ENCODE results near the gene GALNT9. TPM values are rescaled to one million over a fixed set of nuclear protein-coding genes. Genes with fewer than 3 reads are reported as not detected.

The GALNT9 gene
- total RNA-seq, 1 donor from 2014 or later = 2.1 TPM

GRCh38 chr12:132328282-132329029 lies 933 bp downstream of the GALNT9 start:
- no peak for TF ChIP-seq CTCF (IDR thresholded peaks at IDR 0.05; ENCODE audit: insufficient read depth, low read depth, low read length)
- TF ChIP-seq EZH2 (IDR thresholded peaks at IDR 0.05; ENCODE audit: insufficient read depth, low read length) = peak; percentile 23
- Histone ChIP-seq H3K27ac (ENCODE audit: low read depth, low read length) (peak overlapping the region; percentile 59), H3K4me3 (ENCODE audit: insufficient read depth, low read depth, low read length) (no peak overlapping the region), H3K27me3 (ENCODE audit: insufficient read depth, low read length) (peaks cover 17% of the 10 kb centered on the region), H3K36me3 (ENCODE audit: insufficient read depth, low read length) (no peaks in the 10 kb centered on the region), H2AFZ (ENCODE audit: low read depth, low read length) (no peak overlapping the region), H4K20me1 (ENCODE audit: insufficient read depth, low read length) (no peaks in the 10 kb centered on the region), H3K4me2 (ENCODE audit: low read length) (peak overlapping the region; percentile 78), H3K9me3 (ENCODE audit: insufficient read depth, low read depth, low read length) (no peaks in the 10 kb centered on the region), H3K4me1 (ENCODE audit: insufficient read depth, low read length) (peaks cover 16% of the 10 kb centered on the region), H3K79me2 (ENCODE audit: insufficient read depth, low read length) (no peaks in the 10 kb centered on the region), H3K9ac (ENCODE audit: low read length) (no peak overlapping the region)
- H3K4me1 Mint-ChIP-seq (ENCODE audit: low read depth, unreplicated experiment) = peaks cover 20% of the 10 kb centered on the region
- DNase-seq (ENCODE audit: low read depth) (no peak), FAIRE-seq (no peak)
- H3K27me3 Mint-ChIP-seq (ENCODE audit: low read depth, unreplicated experiment) = peaks cover 38% of the 10 kb centered on the region
- no peak overlapping the region for H3K27ac Mint-ChIP-seq (ENCODE audit: unreplicated experiment)
- no peaks in the 10 kb centered on the region for H3K36me3 Mint-ChIP-seq (ENCODE audit: low read depth, unreplicated experiment)
- H3K4me3 Mint-ChIP-seq (ENCODE audit: unreplicated experiment) = peak overlapping the region; percentile 69
- H3K9me3 Mint-ChIP-seq (ENCODE audit: unreplicated experiment) = no peaks in the 10 kb centered on the region

- peaks cover 38% of the 10 kb centered on the region for H3K27me3 Mint-ChIP-seq (ENCODE audit: low read depth, unreplicated experiment)
- Histone ChIP-seq H3K9ac (ENCODE audit: low read length) (peak overlapping the region; percentile 45), H4K20me1 (ENCODE audit: insufficient read depth, low read length) (no peaks in the 10 kb centered on the region), H3K4me1 (ENCODE audit: insufficient read depth, low read length) (peaks cover 16% of the 10 kb centered on the region), H3K9me3 (ENCODE audit: insufficient read depth, low read depth, low read length) (no peaks in the 10 kb centered on the region), H3K4me2 (ENCODE audit: low read length) (peak overlapping the region; percentile 78), H3K79me2 (ENCODE audit: insufficient read depth, low read length) (no peaks in the 10 kb centered on the region), H3K4me3 (ENCODE audit: insufficient read depth, low read depth, low read length) (peak overlapping the region; percentile 16), H2AFZ (ENCODE audit: low read depth, low read length) (peak overlapping the region; percentile 41), H3K36me3 (ENCODE audit: insufficient read depth, low read length) (no peaks in the 10 kb centered on the region), H3K27ac (ENCODE audit: low read depth, low read length) (peak overlapping the region; percentile 59), H3K27me3 (ENCODE audit: insufficient read depth, low read length) (peaks cover 17% of the 10 kb centered on the region)
- FAIRE-seq (no peak), DNase-seq (ENCODE audit: low read depth) (peak; percentile 87)
- H3K4me1 Mint-ChIP-seq (ENCODE audit: low read depth, unreplicated experiment) = peaks cover 20% of the 10 kb centered on the region
- no peaks in the 10 kb centered on the region for H3K9me3 Mint-ChIP-seq (ENCODE audit: unreplicated experiment)
- TF ChIP-seq CTCF (IDR thresholded peaks at IDR 0.05; ENCODE audit: insufficient read depth, low read depth, low read length) (no peak), EZH2 (IDR thresholded peaks at IDR 0.05; ENCODE audit: insufficient read depth, low read length) (no peak)
- peak overlapping the region; percentile 80 for H3K27ac Mint-ChIP-seq (ENCODE audit: unreplicated experiment)
- no peaks in the 10 kb centered on the region for H3K36me3 Mint-ChIP-seq (ENCODE audit: low read depth, unreplicated experiment)
- peak overlapping the region; percentile 34 for H3K4me3 Mint-ChIP-seq (ENCODE audit: unreplicated experiment)
Observed at GRCh38 chr12:132327336-132328171, 1.8 kb downstream of the GALNT9 start.

All from astrocyte (in vitro differentiated cells and primary cell).